Measurements from ENCODE around the gene SLC7A1. TPM values are rescaled to one million over a fixed set of nuclear protein-coding genes. Genes with fewer than 3 reads are reported as not detected.

The SLC7A1 gene
- total RNA-seq, 4 donors from 2014 or later: 7.3 to 17.9 (median 10.5) TPM

DNA sequence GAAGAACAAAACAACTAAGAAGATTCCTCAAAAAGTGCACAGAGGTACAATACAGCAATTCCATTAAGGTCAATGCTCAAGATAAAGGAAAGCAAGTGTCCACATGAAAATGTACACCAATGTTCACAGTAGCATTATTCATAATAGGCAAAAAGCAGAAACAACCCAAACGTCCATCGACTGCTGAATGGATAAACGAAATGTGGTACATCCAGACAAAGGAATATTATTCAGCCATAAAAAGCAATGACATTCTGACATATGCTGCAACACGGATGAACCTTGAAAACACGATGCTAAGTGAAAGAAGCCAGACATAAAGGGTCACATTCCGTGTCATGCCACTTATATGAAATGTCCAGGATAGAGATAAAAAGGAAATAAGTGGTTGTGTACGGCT, 29.3 kb downstream of the SLC7A1 start:
- TF ChIP-seq, protein P1, sequence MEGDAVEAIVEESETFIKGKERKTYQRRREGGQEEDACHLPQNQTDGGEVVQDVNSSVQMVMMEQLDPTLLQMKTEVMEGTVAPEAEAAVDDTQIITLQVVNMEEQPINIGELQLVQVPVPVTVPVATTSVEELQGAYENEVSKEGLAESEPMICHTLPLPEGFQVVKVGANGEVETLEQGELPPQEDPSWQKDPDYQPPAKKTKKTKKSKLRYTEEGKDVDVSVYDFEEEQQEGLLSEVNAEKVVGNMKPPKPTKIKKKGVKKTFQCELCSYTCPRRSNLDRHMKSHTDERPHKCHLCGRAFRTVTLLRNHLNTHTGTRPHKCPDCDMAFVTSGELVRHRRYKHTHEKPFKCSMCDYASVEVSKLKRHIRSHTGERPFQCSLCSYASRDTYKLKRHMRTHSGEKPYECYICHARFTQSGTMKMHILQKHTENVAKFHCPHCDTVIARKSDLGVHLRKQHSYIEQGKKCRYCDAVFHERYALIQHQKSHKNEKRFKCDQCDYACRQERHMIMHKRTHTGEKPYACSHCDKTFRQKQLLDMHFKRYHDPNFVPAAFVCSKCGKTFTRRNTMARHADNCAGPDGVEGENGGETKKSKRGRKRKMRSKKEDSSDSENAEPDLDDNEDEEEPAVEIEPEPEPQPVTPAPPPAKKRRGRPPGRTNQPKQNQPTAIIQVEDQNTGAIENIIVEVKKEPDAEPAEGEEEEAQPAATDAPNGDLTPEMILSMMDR (IDR thresholded peaks at IDR 0.05; ENCODE audit: low read depth): no peak

DNA sequence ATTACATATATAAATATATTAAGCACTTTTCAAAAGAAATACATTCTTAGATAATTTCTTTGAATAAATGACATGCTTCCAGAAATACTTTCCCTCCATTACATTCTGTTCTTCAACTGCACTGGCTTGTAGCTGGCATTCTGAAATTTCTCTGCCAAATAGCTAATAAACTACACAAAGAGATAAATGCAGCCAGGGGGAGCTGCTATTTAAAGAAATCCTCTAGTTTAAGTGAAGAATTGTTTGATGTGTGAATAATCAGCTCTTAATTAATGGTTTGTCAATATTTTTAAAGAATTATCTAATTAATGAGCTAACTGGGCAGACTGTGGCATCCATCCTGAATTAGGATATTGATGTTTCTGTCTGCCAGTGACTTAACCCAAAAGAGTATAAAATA, 30.7 kb downstream of the SLC7A1 start:
- TF ChIP-seq, protein P1 (IDR thresholded peaks at IDR 0.05; ENCODE audit: low read depth): no peak

DNA sequence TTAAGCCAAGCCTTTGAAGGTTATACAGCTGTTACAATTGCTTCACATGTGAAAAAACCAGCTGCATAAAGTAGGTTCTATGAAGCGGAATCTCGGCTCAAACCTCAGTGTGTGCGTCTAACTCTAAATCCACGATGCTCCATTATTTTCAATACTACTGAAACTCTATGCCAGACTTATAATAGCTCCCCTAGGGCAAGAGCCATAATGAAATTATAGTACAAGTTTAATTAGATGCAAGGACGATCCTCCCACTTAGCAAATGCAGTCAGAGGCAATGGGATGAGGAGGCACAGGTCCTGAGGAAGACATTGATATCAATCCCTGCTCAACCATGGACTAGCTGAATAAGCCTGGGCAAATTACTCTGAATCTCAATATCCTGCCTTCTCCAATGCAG, 31.1 kb downstream of the SLC7A1 start:
- TF ChIP-seq, protein P1 (IDR thresholded peaks at IDR 0.05; ENCODE audit: low read depth): no peak

DNA sequence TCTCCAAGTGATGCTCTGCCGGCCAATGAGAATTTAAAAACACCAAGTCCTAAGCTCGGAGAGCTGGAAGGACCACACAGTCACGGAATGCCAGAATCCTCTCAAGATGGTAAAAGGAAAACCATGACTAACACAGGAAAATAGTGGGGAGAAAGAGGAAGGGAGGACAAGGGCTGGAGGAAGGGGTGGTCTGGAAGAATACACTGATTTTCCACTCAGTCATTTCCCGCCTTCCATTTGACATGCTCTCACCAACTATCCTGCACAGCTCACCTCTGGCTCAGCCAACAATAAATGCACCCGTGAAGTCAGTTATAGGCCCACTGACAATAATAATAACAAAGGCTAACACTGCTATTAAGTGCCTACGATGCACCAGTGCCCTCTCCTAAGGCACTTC, 31.5 kb downstream of the SLC7A1 start:
- TF ChIP-seq, protein P1 (IDR thresholded peaks at IDR 0.05; ENCODE audit: low read depth): no peak

DNA sequence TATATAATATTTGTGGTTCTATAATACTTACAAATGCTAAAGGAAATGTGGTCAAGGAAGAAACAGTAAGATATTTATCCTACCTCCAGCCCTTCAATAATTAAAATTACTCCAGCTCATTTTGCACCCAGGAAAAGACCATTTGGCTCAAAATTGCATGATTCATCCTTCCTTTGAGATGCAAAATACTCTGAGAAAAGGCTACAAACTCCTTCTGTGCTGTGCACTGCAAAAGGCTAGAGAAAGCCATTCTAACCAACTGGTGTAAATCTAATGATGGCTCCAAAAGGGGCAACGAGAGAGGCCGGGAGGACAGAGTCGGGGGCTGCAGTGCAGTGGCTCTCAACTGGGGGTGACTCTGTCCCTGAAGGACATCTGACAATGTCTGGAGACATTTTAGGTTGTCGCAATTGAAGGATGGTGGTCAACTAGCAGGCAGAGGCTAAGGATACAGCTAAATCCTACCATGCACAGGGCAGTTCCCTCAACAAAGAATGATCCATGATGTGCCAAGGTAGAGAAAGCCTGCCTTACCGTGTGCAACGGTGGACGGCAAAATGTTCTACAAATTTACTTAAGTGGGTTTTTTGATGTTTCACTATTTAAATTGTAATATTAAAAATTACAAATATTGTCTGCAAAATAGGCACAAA, 32.6 kb downstream of the SLC7A1 start:
- TF ChIP-seq, protein P1 (IDR thresholded peaks at IDR 0.05; ENCODE audit: low read depth): no peak

DNA sequence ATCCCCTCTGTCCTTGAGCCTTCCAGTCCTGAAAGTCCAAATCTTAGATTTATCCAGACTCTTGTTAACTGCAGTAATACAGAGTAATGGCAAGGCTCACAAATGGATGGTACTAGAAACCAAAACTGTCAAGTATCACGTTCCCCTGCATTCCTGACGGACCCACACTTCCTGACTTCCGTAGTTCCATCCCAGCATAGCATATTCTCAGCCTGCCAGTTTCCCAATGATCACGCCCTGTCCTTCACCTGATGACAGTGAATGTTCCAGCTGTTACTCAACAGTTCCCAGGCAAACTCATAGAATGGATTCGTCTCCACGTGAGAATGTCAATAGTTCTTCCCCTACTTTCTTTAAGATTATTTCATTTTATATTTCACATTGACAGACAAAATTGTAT, 33.6 kb downstream of the SLC7A1 start:
- TF ChIP-seq, protein P1 (IDR thresholded peaks at IDR 0.05; ENCODE audit: low read depth): no peak

DNA sequence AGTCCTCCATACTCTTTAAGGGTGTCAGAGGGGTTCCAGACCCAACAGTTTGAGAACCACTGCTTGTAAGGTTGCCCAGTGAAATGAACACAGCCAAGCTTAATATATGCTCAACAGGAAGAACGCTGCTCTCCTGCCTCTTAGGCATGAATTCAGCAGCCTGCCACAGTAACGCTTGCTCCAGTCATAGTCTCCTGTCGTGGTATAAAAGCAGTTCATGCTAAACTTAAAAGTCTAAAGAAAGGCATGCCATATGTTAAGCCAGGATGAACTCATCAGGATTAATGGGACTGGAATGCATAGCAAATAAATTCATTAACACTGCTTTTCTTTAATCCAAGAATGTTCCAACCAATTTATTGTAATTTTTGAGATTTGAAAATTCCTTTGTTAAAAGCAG, 38.7 kb downstream of the SLC7A1 start:
- TF ChIP-seq, protein P1 (IDR thresholded peaks at IDR 0.05; ENCODE audit: low read depth): no peak

All from subcutaneous adipose tissue (tissue), 4 donors.